Osteoblast (primary cell): ENCODE results near the gene WASF3. TPM values are rescaled to one million over a fixed set of nuclear protein-coding genes. Genes with fewer than 3 reads are reported as not detected.
A peak's percentile ranks its signal among the peaks of the same experiment; 100 is the strongest.

Source experiments
- DNase-seq: peaks from one replicate; pipeline ENCODE4 v3.0.0; 2011; ENCODE audit warnings: low spot score, mixed read lengths; ENCODE audit not compliant: insufficient read length; ENCODE audit errors: missing footprints
- H2AFZ ChIP-seq: 2 replicates; pipeline ENCODE4 v1.6.0; 2011; ENCODE audit warnings: mild to moderate bottlenecking, low read length
- H3K27ac ChIP-seq: 2 replicates; pipeline ENCODE4 v1.5.1; 2011; ENCODE audit warnings: mild to moderate bottlenecking, low read depth, low read length, moderate library complexity
- H3K27me3 ChIP-seq: 2 replicates; pipeline ENCODE4 v1.6.0; 2012; ENCODE audit warnings: mild to moderate bottlenecking, control low read depth, inconsistent platforms, low read length, moderate library complexity; ENCODE audit not compliant: insufficient read depth
- H3K36me3 ChIP-seq: 2 replicates; pipeline ENCODE4 v1.5.1; 2011; ENCODE audit warnings: mild to moderate bottlenecking, low read length, control low read depth, moderate library complexity; ENCODE audit not compliant: insufficient read depth
- H3K4me1 ChIP-seq: 2 replicates; pipeline ENCODE4 v1.5.1; 2011; ENCODE audit warnings: mild to moderate bottlenecking, low read length, control low read depth, moderate library complexity; ENCODE audit not compliant: insufficient read depth
- H3K4me2 ChIP-seq: 2 replicates; pipeline ENCODE4 v1.6.0; 2011; ENCODE audit warnings: mild to moderate bottlenecking, low read length; ENCODE audit not compliant: insufficient read depth
- H3K4me3 ChIP-seq: fragments of 200-600 bp; sonication (generic); 3 replicates; pipeline ENCODE4 v1.5.1; 2012; ENCODE audit warnings: mild to moderate bottlenecking, low read length, inconsistent platforms; ENCODE audit not compliant: insufficient read depth
- H3K79me2 ChIP-seq: 2 replicates; pipeline ENCODE4 v1.6.0; 2012; ENCODE audit warnings: mild to moderate bottlenecking, low read length, control low read depth, inconsistent platforms; ENCODE audit not compliant: insufficient read depth
- H3K9me3 ChIP-seq: 2 replicates; pipeline ENCODE4 v1.5.1; 2011; ENCODE audit warnings: low read depth, low read length, control low read depth
- H4K20me1 ChIP-seq: 2 replicates; pipeline ENCODE4 v1.6.0; 2012; ENCODE audit warnings: mild to moderate bottlenecking, low read length, control low read depth; ENCODE audit not compliant: insufficient read depth
- total RNA-seq: library from RNA; depleted of rRNA; stranded (reverse); fragments of >200 nt; gene quantifications from 2 replicates; pipeline ENCODE4 v1.2.3, GENCODE V29; 2012
- TF ChIP-seq, protein P1 (sequence below): IDR thresholded peaks from 2 replicates; pipeline ENCODE4 v1.5.1; 2011; ENCODE audit warnings: mild to moderate bottlenecking, low read depth, low read length, moderate library complexity; ENCODE audit errors: extremely low read depth

WASF3 gene
- total RNA-seq, 1 donor: 23.5 TPM

DNA sequence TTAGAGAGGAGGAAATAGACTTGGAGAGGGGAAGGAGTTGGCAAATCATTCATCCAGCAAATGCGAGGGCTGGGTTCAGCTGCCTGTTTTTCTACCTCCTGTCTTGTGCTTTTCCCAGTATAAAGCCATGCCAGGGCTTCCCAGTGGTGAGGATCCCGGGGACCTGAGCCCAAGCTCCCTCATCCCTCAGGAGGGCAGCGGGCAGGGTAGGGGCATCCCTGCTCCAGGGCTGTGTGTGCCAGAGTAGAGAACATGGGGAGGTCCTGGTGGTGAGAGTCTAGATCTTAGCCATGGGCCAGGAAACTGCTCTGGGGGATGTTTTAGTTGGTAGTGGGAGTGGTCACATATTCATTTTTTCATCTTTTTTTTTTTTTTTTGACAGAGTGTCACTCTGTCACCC is 159.5 kb downstream of the WASF3 start:
- no peak for DNase-seq
- no peaks in the 10 kb centered on the region for H3K9me3 ChIP-seq
- H3K27me3 ChIP-seq: peaks cover 2% of the 10 kb centered on the region
- TF ChIP-seq, protein P1, sequence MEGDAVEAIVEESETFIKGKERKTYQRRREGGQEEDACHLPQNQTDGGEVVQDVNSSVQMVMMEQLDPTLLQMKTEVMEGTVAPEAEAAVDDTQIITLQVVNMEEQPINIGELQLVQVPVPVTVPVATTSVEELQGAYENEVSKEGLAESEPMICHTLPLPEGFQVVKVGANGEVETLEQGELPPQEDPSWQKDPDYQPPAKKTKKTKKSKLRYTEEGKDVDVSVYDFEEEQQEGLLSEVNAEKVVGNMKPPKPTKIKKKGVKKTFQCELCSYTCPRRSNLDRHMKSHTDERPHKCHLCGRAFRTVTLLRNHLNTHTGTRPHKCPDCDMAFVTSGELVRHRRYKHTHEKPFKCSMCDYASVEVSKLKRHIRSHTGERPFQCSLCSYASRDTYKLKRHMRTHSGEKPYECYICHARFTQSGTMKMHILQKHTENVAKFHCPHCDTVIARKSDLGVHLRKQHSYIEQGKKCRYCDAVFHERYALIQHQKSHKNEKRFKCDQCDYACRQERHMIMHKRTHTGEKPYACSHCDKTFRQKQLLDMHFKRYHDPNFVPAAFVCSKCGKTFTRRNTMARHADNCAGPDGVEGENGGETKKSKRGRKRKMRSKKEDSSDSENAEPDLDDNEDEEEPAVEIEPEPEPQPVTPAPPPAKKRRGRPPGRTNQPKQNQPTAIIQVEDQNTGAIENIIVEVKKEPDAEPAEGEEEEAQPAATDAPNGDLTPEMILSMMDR: no peak
- H3K4me2 ChIP-seq: no peak overlapping the region
- H3K27ac ChIP-seq: no peak overlapping the region
- no peaks in the 10 kb centered on the region for H4K20me1 ChIP-seq
- no peaks in the 10 kb centered on the region for H3K79me2 ChIP-seq
- H2AFZ ChIP-seq: no peak overlapping the region
- no peaks in the 10 kb centered on the region for H3K36me3 ChIP-seq
- H3K4me3 ChIP-seq: no peak overlapping the region
- H3K4me1 ChIP-seq: no peaks in the 10 kb centered on the region

DNA sequence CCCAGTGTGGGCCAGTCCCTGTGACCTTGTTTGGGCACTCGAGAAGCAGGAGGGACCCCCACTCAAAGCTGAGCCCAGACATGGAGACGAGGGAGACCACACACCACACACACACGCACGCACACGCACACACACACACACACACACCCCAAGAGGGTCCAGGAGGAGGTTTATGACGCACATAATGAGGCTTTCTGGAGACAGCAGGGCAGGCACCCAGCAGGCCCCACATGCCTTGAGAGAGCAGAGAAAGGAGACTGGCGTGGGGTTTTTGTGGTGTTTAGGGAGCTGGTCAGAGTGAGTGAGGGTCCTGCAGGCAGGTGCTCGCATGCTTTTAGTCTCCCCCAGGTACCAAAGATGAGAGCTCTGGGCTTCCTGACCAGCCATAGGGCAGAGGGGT is 160.7 kb downstream of the WASF3 start:
- TF ChIP-seq, protein P1: no peak
- H3K27me3 ChIP-seq: peaks cover 2% of the 10 kb centered on the region
- no peak overlapping the region for H3K4me3 ChIP-seq
- H3K4me2 ChIP-seq: no peak overlapping the region
- no peaks in the 10 kb centered on the region for H3K36me3 ChIP-seq
- H2AFZ ChIP-seq: no peak overlapping the region
- DNase-seq: no peak
- no peak overlapping the region for H3K27ac ChIP-seq
- no peaks in the 10 kb centered on the region for H3K79me2 ChIP-seq
- no peaks in the 10 kb centered on the region for H3K9me3 ChIP-seq
- H4K20me1 ChIP-seq: no peaks in the 10 kb centered on the region
- H3K4me1 ChIP-seq: no peaks in the 10 kb centered on the region

DNA sequence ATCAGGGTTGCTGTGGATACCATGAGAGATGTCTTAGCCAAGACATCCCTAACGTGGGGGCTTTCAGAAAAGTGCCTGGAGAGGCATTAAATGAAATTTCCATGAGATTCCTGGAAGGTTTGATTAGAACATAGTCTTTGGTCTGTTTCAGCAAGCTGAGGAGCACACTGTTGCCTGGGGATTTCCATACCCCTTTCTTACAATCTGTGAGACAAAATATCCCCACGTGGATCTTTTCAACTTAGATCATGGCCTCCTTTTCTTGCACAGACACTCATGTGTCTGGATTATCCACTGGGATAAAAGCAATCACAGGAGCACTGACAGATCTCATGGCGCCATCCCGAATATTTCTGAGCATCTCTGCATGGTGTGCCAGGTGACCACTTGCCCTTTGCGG is 161.4 kb downstream of the WASF3 start:
- H3K27ac ChIP-seq: no peak overlapping the region
- no peaks in the 10 kb centered on the region for H3K4me1 ChIP-seq
- no peak overlapping the region for H2AFZ ChIP-seq
- no peaks in the 10 kb centered on the region for H3K79me2 ChIP-seq
- peaks cover 2% of the 10 kb centered on the region for H3K27me3 ChIP-seq
- H4K20me1 ChIP-seq: no peaks in the 10 kb centered on the region
- TF ChIP-seq, protein P1: no peak
- H3K9me3 ChIP-seq: no peaks in the 10 kb centered on the region
- no peak overlapping the region for H3K4me3 ChIP-seq
- DNase-seq: peak; percentile 61
- H3K4me2 ChIP-seq: no peak overlapping the region
- no peaks in the 10 kb centered on the region for H3K36me3 ChIP-seq

GRCh38 chr13:26719356-26719945 is 162.0 kb downstream of the WASF3 start:
- Histone ChIP-seq H3K4me3 (no peak overlapping the region), H3K36me3 (no peaks in the 10 kb centered on the region), H3K9me3 (no peaks in the 10 kb centered on the region), H3K4me2 (no peak overlapping the region), H4K20me1 (no peaks in the 10 kb centered on the region), H3K27ac (no peak overlapping the region), H3K4me1 (no peaks in the 10 kb centered on the region), H2AFZ (no peak overlapping the region), H3K79me2 (no peaks in the 10 kb centered on the region), H3K27me3 (peaks cover 2% of the 10 kb centered on the region)
- DNase-seq: no peak
- TF ChIP-seq, protein P1: peak; percentile 18
